Right lung (tissue), 10 donors: Measurements from ENCODE around the gene ATP8B2. TPM values are rescaled to one million over a fixed set of nuclear protein-coding genes. Genes with fewer than 3 reads are reported as not detected.
"Not testable (repeated sequence)": the region's sequence is repeated elsewhere in the genome, so short reads cannot be mapped to it uniquely, and the experiment has no call there.

Source experiments
- DNase-seq, 2 donors: peaks; one replicate each; pipeline ENCODE4 v3.0.0-alpha.2; 2013
- long read RNA-seq, 8 donors: transcript quantifications; one replicate each; lab custom pipeline, GENCODE V29; 2026
- polyA plus RNA-seq, 5 donors: library from polyadenylated mRNA; unstranded; fragments of 120-200 nt; gene quantifications; one replicate each; pipeline versions ENCODE4 v1.2.1 to v1.2.3, GENCODE V29; 2013; ENCODE audit warnings: inconsistent platforms in 1 of 5, low replicate concordance in 1 of 5; ENCODE audit not compliant: insufficient read length in 5 of 5, insufficient read depth in 1 of 5

Gene ATP8B2, protein sequence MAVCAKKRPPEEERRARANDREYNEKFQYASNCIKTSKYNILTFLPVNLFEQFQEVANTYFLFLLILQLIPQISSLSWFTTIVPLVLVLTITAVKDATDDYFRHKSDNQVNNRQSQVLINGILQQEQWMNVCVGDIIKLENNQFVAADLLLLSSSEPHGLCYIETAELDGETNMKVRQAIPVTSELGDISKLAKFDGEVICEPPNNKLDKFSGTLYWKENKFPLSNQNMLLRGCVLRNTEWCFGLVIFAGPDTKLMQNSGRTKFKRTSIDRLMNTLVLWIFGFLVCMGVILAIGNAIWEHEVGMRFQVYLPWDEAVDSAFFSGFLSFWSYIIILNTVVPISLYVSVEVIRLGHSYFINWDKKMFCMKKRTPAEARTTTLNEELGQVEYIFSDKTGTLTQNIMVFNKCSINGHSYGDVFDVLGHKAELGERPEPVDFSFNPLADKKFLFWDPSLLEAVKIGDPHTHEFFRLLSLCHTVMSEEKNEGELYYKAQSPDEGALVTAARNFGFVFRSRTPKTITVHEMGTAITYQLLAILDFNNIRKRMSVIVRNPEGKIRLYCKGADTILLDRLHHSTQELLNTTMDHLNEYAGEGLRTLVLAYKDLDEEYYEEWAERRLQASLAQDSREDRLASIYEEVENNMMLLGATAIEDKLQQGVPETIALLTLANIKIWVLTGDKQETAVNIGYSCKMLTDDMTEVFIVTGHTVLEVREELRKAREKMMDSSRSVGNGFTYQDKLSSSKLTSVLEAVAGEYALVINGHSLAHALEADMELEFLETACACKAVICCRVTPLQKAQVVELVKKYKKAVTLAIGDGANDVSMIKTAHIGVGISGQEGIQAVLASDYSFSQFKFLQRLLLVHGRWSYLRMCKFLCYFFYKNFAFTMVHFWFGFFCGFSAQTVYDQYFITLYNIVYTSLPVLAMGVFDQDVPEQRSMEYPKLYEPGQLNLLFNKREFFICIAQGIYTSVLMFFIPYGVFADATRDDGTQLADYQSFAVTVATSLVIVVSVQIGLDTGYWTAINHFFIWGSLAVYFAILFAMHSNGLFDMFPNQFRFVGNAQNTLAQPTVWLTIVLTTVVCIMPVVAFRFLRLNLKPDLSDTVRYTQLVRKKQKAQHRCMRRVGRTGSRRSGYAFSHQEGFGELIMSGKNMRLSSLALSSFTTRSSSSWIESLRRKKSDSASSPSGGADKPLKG
- 10 to 100 TPM; 28.3 to 38.3 (median 35.3) TPM for polyA plus RNA-seq
- long read RNA-seq, donor 1, partial matches to known transcripts, result 15 of 15 reads
- long read RNA-seq, donor 1, other reads (novel, unspliced or antisense), result 0 of 15 reads
- long read RNA-seq, donor 2, partial matches to known transcripts, result 0 of 1 reads
- long read RNA-seq, donor 2, other reads (novel, unspliced or antisense), result 0 of 1 reads
- long read RNA-seq, donor 3, result 0 reads
- long read RNA-seq, donor 4, partial matches to known transcripts, result 0 of 1 reads
- long read RNA-seq, donor 4, other reads (novel, unspliced or antisense), result 0 of 1 reads
- long read RNA-seq, donor 5, partial matches to known transcripts, result 0 of 2 reads
- long read RNA-seq, donor 5, other reads (novel, unspliced or antisense), result 0 of 2 reads
- long read RNA-seq, donor 6, result 0 reads
- long read RNA-seq, donor 7, result 0 reads
- long read RNA-seq, donor 8, partial matches to known transcripts, result 11 of 11 reads
- long read RNA-seq, donor 8, other reads (novel, unspliced or antisense), result 0 of 11 reads

DNA sequence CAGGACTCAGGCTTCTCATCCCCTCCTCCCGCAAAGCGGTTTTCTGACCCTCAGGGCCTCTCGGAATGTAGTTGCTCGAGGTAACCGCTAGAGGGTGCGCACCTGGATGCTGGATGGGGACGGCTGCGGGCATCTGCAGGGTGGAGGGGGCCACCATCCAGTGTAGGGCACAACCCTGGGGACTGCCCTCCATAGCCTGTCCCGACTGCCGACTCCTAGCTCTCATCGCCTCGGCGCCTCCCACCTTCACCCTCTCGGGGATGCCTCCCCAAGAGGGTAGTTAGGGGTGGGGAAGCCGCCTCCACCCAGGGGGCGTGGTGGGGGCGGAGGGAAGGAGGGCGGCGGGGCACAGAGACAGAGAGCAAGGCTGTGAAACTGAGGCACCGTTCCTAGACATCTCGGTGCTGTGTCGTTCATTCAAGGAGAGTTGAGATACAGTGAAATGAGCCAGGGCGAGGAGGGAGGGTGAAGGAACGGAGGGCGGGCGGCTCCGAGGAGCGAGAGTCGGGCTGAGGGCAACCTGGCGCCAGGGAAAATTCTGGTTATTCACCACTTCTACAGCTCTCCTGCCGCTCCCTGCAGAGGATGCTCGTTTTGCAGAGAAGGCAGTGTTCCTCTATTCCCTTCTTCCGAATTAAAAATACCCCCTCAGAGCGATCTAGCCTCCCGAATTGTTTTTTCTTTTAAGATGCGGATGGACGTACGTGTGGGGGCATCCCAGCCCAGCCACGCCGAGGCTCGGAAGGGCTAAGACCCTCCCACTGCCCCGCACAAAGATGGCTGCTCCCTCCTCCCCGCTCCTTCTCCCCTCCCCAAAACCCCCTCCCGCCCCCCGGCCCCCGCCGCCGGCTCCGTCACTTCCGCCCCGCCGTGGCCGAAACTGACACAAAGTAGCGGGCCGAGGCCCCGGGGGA lies at the start of gene ATP8B2:
Gene ATP8B2 (plus strand): TSS at position 857 of the 914 bp plus-strand sequence. CDS start 2,617 bp downstream, outside the sequence.
- DNase-seq, result peak; percentile 79 to 80

- no peak for DNase-seq
These were observed 48.5 kb upstream of the ATP8B2 start for GRCh38 chr1:154276797-154277196.

DNA sequence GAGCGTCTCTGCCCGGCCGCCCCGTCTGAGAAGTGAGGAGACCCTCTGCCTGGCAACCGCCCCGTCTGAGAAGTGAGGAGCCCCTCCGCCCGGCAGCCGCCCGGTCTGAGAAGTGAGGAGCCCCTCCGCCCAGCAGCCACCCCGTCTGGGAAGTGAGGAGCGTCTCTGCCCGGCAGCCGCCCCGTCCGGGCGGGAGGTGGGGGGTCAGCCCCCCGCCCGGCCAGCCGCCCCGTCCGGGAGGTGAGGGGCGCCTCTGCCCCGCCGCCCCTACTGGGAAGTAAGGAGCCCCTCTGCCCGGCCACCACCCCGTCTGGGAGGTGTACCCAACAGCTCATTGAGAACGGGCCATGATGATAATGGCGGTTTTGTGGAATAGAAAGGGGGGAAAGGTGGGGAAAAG lies 37.7 kb upstream of the ATP8B2 start:
- not testable (repeated sequence) for DNase-seq

DNA sequence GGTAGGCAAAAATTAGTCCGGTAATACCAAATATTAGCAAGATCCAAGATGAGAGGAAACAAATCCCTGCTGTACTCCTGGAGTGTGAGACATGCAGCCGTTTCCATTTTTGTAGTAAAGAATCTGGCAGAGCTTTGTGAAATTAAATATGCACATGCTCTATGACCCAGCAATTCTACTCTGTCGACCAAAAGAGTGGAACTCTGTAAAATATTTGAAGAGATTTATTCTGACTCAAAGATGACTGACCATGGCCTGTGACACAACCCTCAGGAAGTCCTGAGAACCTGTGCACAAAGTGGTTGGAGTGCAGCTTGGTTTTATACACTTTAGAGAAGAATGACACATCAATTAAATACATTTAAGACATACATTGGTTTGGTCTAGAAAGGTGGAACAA lies 36.7 kb upstream of the ATP8B2 start:
- DNase-seq, result no peak

DNA sequence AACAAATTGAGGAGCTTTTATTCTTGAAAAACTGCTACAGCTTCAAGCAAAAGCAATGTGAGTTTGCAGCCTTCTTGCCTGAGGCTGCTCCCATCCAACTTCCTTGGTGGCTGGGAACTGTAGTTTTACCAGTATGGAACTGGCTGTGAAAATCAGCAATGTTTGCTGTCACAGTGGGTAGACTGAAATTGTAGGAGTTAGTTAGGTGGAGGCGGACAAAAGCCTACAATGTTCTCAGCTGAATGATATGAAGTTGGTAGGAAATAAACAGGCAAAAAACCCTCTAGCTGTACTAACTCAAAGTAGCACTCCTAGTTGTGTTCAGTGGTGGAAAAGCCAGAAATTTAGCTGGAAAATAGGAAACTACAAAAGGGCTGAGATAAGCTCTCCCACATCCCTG lies 34.4 kb upstream of the ATP8B2 start:
- no peak for DNase-seq

DNA sequence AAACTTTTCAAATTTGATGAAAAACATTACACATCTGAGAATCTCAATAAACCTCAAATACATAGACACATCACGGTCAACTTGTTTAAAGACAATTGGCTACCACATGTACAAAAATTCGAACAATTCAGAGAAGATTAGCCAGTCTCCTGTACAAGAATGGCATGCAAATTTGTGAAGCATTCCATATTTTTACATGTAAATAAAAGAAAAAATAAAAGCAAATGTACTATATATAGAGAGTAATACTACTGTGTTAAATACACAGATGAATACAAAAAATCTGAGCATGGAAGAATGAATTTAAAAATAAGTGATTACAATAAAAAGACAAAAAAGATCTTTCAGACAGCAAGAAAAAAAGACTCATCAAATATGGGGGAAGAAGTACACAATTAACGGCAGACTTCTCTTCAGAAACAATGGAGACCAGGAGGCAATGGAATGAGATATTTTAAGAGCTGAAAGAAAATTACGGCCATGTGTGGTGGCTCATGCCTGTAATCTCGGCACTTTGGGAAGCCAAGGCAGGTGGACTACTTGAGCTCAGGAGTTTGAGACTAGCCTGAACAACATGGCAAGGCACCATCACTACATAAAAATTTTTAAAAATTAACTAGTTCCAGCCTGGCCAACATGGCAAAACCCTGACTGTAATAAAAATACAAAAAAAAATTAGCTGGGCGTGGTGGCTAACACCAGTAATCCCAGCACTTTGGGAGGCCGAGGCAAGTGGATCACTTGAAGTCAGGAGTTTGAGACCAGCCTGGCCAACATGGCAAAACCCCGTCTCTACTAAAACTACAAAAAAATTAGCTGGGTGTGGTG lies 29.7 kb upstream of the ATP8B2 start:
- no peak for DNase-seq

DNA sequence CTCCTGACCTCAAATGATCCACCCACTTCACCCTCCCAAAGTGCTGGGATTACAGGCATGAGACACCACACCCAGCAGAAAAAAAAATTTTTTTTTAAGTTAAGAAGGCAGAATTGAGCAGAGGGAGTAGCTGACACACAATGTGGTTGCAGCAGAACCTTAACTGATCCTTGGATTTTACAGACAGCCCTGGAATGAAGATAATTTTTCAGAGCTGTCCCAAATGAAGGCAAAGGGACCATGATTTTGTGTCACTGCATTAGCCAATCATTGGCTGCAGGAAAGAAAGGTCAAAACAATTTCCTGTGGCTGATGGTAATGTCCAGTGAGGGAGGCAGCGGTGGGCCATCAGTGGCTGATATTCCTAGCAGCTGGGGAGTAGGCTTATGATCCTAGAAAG lies 23.7 kb upstream of the ATP8B2 start:
- DNase-seq, result no peak

DNA sequence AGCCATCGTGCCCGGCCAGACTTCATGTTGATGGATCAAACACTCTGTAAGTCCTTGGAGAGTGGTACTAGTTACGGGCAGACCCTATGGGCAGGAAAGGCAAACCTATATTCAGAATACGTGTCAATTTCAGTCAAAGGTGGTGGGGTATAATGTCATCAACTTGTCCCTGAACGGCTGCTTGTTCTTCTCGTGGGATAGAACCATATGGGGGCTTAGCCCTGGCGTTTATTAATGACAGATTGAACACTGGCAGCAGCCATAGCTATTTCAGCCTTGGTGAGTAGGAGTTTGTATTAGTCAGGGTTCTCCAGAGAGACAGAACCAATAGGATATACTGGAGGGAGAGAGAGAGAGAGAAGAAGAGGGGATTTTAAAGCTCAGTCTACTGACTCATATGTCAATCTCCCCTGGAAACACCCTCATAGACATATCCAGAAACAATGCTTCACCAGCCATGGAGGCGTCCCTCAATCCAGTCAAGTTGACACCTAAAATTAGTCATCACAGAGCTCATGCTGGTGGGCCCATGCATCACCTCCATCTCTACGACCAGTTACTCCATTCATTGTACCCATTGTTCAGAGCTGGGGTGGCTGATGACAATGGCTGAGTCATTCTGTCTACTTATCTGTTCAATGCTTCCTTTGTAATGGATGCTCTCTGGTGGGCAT lies 20.5 kb upstream of the ATP8B2 start:
- no peak for DNase-seq

DNA sequence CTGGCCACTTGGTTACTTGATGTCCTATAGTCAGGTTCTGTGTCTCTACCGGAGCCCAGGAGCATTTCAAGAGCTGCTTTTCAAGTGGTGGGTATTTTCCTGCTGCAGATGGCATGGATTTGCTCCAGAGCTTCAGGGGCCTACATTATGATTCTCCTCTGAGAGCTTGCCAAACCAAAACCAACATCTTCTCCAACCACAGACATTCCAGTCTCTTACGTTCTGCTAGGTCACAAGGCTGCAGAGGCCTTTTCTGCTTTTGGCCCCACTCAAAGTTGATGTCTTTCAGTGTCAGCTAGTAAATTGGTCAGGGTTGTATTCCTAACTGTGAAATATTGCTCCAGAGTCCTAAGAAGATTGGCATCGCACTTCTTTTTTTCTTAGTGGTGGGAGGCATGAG lies 19.2 kb upstream of the ATP8B2 start:
- no peak for DNase-seq

DNA sequence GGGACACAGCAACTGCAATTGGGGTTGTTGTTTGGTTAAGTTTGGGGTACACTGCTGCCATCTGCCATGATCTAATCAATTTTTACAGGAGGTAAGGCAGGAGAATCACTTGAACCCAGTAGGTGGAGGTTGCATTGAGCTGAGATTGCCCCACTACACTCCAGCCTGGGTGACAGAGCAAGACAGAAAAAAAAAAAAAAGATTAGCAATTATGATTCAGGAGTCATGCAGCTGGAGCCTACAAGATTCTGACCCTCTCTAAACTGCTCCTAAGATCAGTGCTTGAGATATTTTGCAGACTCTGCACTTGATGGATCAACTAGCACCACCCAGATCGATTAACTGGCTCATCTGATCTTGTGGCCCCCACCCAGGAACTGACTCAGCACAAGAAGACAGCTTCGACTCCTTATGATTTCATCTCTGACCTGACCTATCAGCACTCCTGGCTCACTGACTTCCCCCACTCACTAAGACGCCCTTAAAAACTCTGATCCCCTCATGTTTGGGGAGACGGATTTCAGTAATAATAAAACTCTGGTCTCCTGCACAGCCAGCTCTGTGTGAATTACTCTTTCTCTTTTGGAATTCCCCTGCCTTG lies 17.6 kb upstream of the ATP8B2 start:
- DNase-seq, result not testable (repeated sequence)

- DNase-seq, result not testable (repeated sequence)
These were observed 16.2 kb upstream of the ATP8B2 start for GRCh38 chr1:154309136-154309535.

GRCh38 chr1:154312229-154313065 lies 12.9 kb upstream of the ATP8B2 start:
- DNase-seq, result not testable (repeated sequence)

DNA sequence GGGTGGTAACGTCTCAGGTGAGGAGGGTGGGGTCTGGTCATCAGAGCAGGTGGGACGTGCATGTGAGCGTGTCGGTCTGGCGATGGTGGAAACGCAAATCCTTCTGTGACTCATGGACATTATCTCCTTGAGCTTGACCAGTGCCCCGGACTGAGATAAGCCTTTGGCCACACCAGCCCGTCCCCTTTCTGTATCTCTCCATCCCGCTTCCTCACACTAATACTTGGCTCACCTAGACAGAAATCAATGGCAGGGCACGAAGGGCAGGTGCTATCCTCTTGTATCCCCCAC lies 12.3 kb upstream of the ATP8B2 start:
- DNase-seq, result no peak

DNA sequence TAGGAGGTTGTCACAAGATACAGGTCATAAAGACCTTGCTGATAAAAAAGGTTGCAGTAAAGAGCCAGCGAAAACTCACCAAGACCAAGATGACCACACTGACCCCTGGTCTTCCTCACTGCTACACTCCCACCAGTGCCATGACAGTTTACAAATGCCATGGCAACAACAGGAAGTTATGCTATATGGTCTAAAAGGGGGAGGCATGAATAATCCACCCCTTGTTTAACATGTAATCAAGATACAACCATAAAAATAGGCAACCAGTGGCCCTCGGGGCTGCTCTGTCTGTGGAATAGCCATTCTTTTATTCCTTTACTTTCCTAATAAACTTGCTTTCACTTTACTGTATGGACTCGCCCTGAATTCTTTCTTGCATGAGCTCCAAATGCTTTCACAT lies 11.1 kb upstream of the ATP8B2 start:
- not testable (repeated sequence) for DNase-seq

- no peak for DNase-seq
These were observed 8.6 kb upstream of the ATP8B2 start for GRCh38 chr1:154316704-154317103.

DNA sequence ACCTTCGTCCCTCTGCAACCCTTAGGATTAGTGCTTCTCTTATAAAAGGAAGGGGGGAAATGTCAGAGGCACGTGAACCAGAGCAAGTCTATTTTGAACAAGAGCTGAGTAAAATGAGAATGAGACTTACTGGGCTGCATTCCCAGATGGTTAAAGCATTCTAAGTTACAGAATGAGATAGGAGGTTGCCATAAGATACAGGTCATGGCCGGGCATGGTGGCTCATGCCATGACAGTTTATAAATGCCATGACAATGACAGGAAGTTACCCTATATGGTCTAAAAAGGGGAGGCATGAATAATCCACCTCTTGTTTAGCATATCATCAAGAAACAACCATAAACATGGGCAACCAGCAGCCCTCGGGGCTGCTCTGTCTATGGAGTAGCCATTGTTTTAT lies 6.9 kb upstream of the ATP8B2 start:
- no peak for DNase-seq
